Stomach (tissue), 4 donors: ENCODE data around the gene SLC6A17.

Source experiments
- EP300 ChIP-seq: sonication (generic); formaldehyde crosslinking; IDR thresholded peaks from one replicate; pipeline ENCODE4 v1.6.1; 2017; ENCODE audit warnings: antibody characterized with exemption
- POLR2A ChIP-seq, 4 donors: fragments of 450-650 bp; IDR thresholded peaks; one replicate each; pipeline ENCODE4 v1.6.1; 2016; ENCODE audit warnings: antibody characterized with exemption in 4 of 4, control low read depth in 2 of 4, mild to moderate bottlenecking in 1 of 4, moderate library complexity in 1 of 4
- POLR2AphosphoS5 ChIP-seq, 3 donors: sonication (generic); formaldehyde crosslinking; IDR thresholded peaks; one replicate each; pipeline ENCODE4 v1.6.1; 2016; ENCODE audit warnings: antibody characterized with exemption in 3 of 3
- TF ChIP-seq, protein P1 (sequence below), 7 experiments: fragments of 450-650 bp in 4 of 7; fragments of 200-600 bp in 3 of 7; sonication (generic) in 3 of 7; IDR thresholded peaks; one replicate each; pipeline ENCODE4 v1.5.1; 2016 to 2019; ENCODE audit warnings: antibody characterized with exemption in 7 of 7, control low read depth in 2 of 7, mild to moderate bottlenecking in 1 of 7

DNA sequence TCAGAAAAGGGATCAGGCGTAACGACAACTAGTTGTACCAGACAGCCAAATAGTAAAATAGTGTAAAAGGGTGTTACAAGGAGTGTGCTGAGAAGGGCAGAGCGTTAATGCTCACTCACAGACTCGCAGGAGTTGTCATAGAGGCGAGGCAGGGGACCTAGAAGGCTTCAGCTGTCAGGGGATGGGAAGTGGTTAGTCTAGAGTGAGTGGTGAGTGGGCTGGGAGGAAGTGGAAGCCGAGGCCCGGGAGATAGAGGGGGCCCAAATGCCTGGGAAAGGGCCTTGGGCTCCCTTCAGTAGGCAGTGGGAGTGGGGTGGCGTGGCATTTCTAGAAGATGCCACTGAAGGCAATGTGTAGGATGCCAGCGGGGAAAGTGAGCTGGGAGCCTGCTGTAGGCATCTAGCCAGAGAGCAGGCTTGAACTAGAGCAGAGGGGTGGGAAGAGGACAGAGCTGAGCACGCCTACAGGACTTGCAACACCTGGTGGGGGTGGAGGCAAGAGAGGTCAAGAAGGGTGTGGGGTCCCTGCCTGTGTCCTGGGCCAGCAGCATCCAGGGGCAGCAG, 10.3 kb downstream of the SLC6A17 start:
- TF ChIP-seq POLR2A (IDR thresholded peaks at IDR 0.05) (no peak), EP300 (no peak), POLR2AphosphoS5 (IDR thresholded peaks at IDR 0.05) (no peak)
- TF ChIP-seq, protein P1, sequence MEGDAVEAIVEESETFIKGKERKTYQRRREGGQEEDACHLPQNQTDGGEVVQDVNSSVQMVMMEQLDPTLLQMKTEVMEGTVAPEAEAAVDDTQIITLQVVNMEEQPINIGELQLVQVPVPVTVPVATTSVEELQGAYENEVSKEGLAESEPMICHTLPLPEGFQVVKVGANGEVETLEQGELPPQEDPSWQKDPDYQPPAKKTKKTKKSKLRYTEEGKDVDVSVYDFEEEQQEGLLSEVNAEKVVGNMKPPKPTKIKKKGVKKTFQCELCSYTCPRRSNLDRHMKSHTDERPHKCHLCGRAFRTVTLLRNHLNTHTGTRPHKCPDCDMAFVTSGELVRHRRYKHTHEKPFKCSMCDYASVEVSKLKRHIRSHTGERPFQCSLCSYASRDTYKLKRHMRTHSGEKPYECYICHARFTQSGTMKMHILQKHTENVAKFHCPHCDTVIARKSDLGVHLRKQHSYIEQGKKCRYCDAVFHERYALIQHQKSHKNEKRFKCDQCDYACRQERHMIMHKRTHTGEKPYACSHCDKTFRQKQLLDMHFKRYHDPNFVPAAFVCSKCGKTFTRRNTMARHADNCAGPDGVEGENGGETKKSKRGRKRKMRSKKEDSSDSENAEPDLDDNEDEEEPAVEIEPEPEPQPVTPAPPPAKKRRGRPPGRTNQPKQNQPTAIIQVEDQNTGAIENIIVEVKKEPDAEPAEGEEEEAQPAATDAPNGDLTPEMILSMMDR (IDR thresholded peaks at IDR 0.05), result no peak
